PC-3 (cell line): ENCODE results near the gene CLIC4.

ENCODE experiments used
- EZH2 ChIP-seq: fragments of 300-600 bp; sonication (generic); IDR thresholded peaks from one replicate; pipeline ENCODE4 v1.6.1; 2017; ENCODE audit warnings: antibody characterized with exemption, mild to moderate bottlenecking, low read length; ENCODE audit not compliant: unreplicated experiment
- TF ChIP-seq, protein P1 (sequence below): fragments of 300-600 bp; sonication (generic); conservative IDR thresholded peaks from 2 replicates; pipeline ENCODE4 v1.5.1; 2017; ENCODE audit warnings: antibody characterized with exemption, low read depth, mild to moderate bottlenecking, low read length

DNA sequence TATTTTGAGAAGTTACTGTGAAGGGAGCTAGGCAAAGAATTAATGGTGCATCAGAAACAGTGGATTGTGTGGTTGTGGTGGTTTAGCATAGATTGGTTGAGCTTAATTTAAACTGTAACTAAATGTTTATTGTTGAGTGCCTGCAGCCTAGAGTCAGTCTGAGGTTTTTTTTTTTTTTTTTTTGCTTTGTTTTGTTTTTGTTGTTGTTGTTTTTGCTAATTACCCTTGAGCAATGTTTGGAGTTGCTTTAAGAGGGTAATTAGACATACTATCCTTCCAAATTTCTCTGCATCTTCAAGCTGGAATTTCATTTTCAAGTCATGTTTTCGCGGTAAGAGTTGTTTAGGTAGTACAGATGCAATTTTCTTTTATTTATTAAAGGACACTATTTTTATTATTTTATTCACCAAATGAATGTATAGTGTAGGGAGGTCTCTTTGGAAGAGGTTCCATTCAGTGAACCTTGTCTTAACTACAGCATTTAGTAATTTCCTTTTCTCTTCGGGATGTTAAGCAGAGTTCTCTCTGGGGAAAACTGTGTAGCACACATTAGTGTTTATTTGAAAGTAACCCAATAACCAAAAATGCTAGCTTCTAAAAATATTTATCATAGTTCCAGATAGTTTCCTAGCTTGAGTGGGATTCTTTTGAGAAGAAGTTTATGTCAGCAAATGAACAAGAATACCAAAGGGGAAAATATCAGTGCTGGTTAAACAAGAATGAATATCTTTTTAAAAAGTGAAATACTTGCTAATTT is 82.3 kb downstream of the CLIC4 start:
- TF ChIP-seq, protein P1, sequence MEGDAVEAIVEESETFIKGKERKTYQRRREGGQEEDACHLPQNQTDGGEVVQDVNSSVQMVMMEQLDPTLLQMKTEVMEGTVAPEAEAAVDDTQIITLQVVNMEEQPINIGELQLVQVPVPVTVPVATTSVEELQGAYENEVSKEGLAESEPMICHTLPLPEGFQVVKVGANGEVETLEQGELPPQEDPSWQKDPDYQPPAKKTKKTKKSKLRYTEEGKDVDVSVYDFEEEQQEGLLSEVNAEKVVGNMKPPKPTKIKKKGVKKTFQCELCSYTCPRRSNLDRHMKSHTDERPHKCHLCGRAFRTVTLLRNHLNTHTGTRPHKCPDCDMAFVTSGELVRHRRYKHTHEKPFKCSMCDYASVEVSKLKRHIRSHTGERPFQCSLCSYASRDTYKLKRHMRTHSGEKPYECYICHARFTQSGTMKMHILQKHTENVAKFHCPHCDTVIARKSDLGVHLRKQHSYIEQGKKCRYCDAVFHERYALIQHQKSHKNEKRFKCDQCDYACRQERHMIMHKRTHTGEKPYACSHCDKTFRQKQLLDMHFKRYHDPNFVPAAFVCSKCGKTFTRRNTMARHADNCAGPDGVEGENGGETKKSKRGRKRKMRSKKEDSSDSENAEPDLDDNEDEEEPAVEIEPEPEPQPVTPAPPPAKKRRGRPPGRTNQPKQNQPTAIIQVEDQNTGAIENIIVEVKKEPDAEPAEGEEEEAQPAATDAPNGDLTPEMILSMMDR: no peak
- no peak for TF ChIP-seq EZH2
